ENCODE data around the gene MPP1.

MPP1 gene

GRCh38 chrX:154775419-154776349 lies 29.6 kb downstream of the MPP1 start:
- DNase-seq (ENCODE audit: low read depth), result no peak

GRCh38 chrX:154774622-154775021 lies 30.7 kb downstream of the MPP1 start:
- no peak for DNase-seq (ENCODE audit: low read depth)

GRCh38 chrX:154762537-154763296 lies 42.6 kb downstream of the MPP1 start, which contains the start of gene DKC1:
Gene DKC1, plus strand, starts transcription at chrX:154762864. Its CDS starts 102 bp downstream, at chrX:154762966.
- DNase-seq (ENCODE audit: low read depth), result peak; percentile 85

- no peak for DNase-seq (ENCODE audit: low read depth)
Measured at GRCh38 chrX:154761977-154762536, 43.2 kb downstream of the MPP1 start.

- DNase-seq (ENCODE audit: low read depth), result no peak
Measured at GRCh38 chrX:154758696-154759095, 46.6 kb downstream of the MPP1 start.

GRCh38 chrX:154751669-154752271 lies 53.5 kb downstream of the MPP1 start:
- DNase-seq (ENCODE audit: low read depth), result no peak

- DNase-seq (ENCODE audit: low read depth), result no peak
Measured at GRCh38 chrX:154751203-154751668, 54.0 kb downstream of the MPP1 start.

- DNase-seq (ENCODE audit: low read depth), result no peak
Measured at GRCh38 chrX:154750301-154751202, 54.7 kb downstream of the MPP1 start, which contains the start of gene GAB3. Gene GAB3, minus strand, starts transcription at chrX:154751077. Its CDS starts 52 bp downstream, at chrX:154751025.

- DNase-seq (ENCODE audit: low read depth), result no peak
Measured at GRCh38 chrX:154749856-154750255, 55.4 kb downstream of the MPP1 start.

- no peak for DNase-seq (ENCODE audit: low read depth)
Measured at GRCh38 chrX:154748712-154749339, 56.5 kb downstream of the MPP1 start.

GRCh38 chrX:154742613-154743012 lies 62.7 kb downstream of the MPP1 start:
- no peak for DNase-seq (ENCODE audit: low read depth)

- DNase-seq (ENCODE audit: low read depth), result no peak
Measured at GRCh38 chrX:154739952-154740465, 65.3 kb downstream of the MPP1 start.

- no peak for DNase-seq (ENCODE audit: low read depth)
Measured at GRCh38 chrX:154738011-154738738, 67.1 kb downstream of the MPP1 start.

GRCh38 chrX:154737136-154737535 lies 68.1 kb downstream of the MPP1 start:
- DNase-seq (ENCODE audit: low read depth), result no peak

- DNase-seq (ENCODE audit: low read depth), result no peak
Measured at GRCh38 chrX:154735695-154736393, 69.4 kb downstream of the MPP1 start.

- no peak for DNase-seq (ENCODE audit: low read depth)
Measured at GRCh38 chrX:154734061-154734781, 71.1 kb downstream of the MPP1 start.

GRCh38 chrX:154733066-154733425 lies 72.2 kb downstream of the MPP1 start:
- no peak for DNase-seq (ENCODE audit: low read depth)

- no peak for DNase-seq (ENCODE audit: low read depth)
Measured at GRCh38 chrX:154732421-154733065, 72.7 kb downstream of the MPP1 start.
